ENCODE results near the gene CREB5.

GRCh38 chr7:28362812-28363211 lies 49.5 kb upstream of the CREB5 start:
- TF ChIP-seq, protein P1, sequence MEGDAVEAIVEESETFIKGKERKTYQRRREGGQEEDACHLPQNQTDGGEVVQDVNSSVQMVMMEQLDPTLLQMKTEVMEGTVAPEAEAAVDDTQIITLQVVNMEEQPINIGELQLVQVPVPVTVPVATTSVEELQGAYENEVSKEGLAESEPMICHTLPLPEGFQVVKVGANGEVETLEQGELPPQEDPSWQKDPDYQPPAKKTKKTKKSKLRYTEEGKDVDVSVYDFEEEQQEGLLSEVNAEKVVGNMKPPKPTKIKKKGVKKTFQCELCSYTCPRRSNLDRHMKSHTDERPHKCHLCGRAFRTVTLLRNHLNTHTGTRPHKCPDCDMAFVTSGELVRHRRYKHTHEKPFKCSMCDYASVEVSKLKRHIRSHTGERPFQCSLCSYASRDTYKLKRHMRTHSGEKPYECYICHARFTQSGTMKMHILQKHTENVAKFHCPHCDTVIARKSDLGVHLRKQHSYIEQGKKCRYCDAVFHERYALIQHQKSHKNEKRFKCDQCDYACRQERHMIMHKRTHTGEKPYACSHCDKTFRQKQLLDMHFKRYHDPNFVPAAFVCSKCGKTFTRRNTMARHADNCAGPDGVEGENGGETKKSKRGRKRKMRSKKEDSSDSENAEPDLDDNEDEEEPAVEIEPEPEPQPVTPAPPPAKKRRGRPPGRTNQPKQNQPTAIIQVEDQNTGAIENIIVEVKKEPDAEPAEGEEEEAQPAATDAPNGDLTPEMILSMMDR (IDR thresholded peaks at IDR 0.05; ENCODE audit: poor library complexity, severe bottlenecking) = no peak
- no peak for TF ChIP-seq POLR2AphosphoS5 (IDR thresholded peaks at IDR 0.05)
- TF ChIP-seq EP300 (conservative IDR thresholded peaks at IDR 0.05; ENCODE audit: poor library complexity, severe bottlenecking) = no peak
- TF ChIP-seq SMC3 (conservative IDR thresholded peaks at IDR 0.05; ENCODE audit: poor library complexity) = no peak
